Neural cell (in vitro differentiated cells): ENCODE measurements around the gene BMP8B. TPM values are rescaled to one million over a fixed set of nuclear protein-coding genes. Genes with fewer than 3 reads are reported as not detected.

Experiments
- H2AFZ ChIP-seq: fragments of 200-600, 300-800 bp; sonication (generic), shearing (Covaris generic); 2 replicates; pipeline ENCODE4 v1.6.0; 2014; ENCODE audit warnings: low read depth, mild to moderate bottlenecking, antibody characterized with exemption, low read length, moderate library complexity
- H3F3A ChIP-seq: fragments of 200-600 bp; shearing (Covaris generic); 2 replicates; pipeline ENCODE4 v1.6.1; 2016; ENCODE audit warnings: mild to moderate bottlenecking, moderate library complexity, mixed read lengths, antibody characterized with exemption, low read length; ENCODE audit not compliant: insufficient read depth, poor library complexity, severe bottlenecking
- H3K27ac ChIP-seq: fragments of 200-600, 300-800 bp; sonication (generic), shearing (Covaris generic); 2 replicates; pipeline ENCODE4 v1.5.1; 2014; ENCODE audit warnings: mild to moderate bottlenecking, low read length, moderate library complexity
- H3K27me3 ChIP-seq: fragments of 300-800, 200-600 bp; sonication (generic), shearing (Covaris generic); 2 replicates; pipeline ENCODE4 v1.6.0; 2014; ENCODE audit warnings: mild to moderate bottlenecking, low read depth, low read length, moderate library complexity; ENCODE audit not compliant: insufficient read depth
- H3K36me3 ChIP-seq: fragments of 300-800, 200-600 bp; sonication (generic), shearing (Covaris generic); 2 replicates; pipeline ENCODE4 v1.5.1; 2014; ENCODE audit warnings: mild to moderate bottlenecking, antibody characterized with exemption, low read length, moderate library complexity; ENCODE audit not compliant: insufficient read depth
- H3K4me2 ChIP-seq: fragments of 300-800, 200-600 bp; sonication (generic), shearing (Covaris generic); 2 replicates; pipeline ENCODE4 v1.6.0; 2014; ENCODE audit warnings: mild to moderate bottlenecking, low read length
- H3K4me3 ChIP-seq: fragments of 300-800, 200-600 bp; sonication (generic), shearing (Covaris generic); 2 replicates; pipeline ENCODE4 v1.5.1; 2014; ENCODE audit warnings: mild to moderate bottlenecking, low read length, moderate library complexity
- H3K79me2 ChIP-seq: fragments of 200-600 bp; shearing (Covaris generic); replicated peaks from 2 replicates; pipeline ENCODE4 v1.6.0; 2014; ENCODE audit warnings: mild to moderate bottlenecking, low read length, moderate library complexity; ENCODE audit not compliant: insufficient read depth
- H3K9ac ChIP-seq: fragments of 300-800, 200-600 bp; sonication (generic), shearing (Covaris generic); 2 replicates; pipeline ENCODE4 v1.6.1; 2016; ENCODE audit warnings: mild to moderate bottlenecking, low read length, mixed read lengths
- H3K9me2 ChIP-seq: fragments of 200-600 bp; shearing (Covaris generic); 2 replicates; pipeline ENCODE4 v1.6.1; 2016; ENCODE audit warnings: mild to moderate bottlenecking, low read length, mixed read lengths; ENCODE audit not compliant: insufficient read depth
- H3K9me3 ChIP-seq: fragments of 200-600, 300-800 bp; sonication (generic), shearing (Covaris generic); 2 replicates; pipeline ENCODE4 v1.6.1; 2016; ENCODE audit warnings: mild to moderate bottlenecking, mixed run types, low read length, moderate library complexity, mixed read lengths
- H4K20me1 ChIP-seq: fragments of 200-600 bp; shearing (Covaris generic); 2 replicates; pipeline ENCODE4 v1.6.1; 2016; ENCODE audit warnings: mild to moderate bottlenecking, mixed run types; ENCODE audit not compliant: insufficient read depth
- CTCF ChIP-seq: fragments of 450-650 bp; IDR thresholded peaks from 2 replicates; pipeline ENCODE4 v1.5.1; 2014; ENCODE audit warnings: antibody characterized with exemption, mild to moderate bottlenecking, moderate library complexity; ENCODE audit not compliant: poor library complexity, severe bottlenecking
- EP300 ChIP-seq: fragments of 450-650 bp; conservative IDR thresholded peaks from 2 replicates; pipeline ENCODE4 v1.6.1; 2014; ENCODE audit warnings: antibody characterized with exemption, mild to moderate bottlenecking, moderate library complexity; ENCODE audit not compliant: poor library complexity, severe bottlenecking
- EZH2 ChIP-seq: fragments of 200-600, 300-800 bp; shearing (Covaris generic), sonication (generic); IDR thresholded peaks from 2 replicates; pipeline ENCODE4 v1.6.1; 2014; ENCODE audit warnings: antibody characterized with exemption, low read length, borderline replicate concordance, mild to moderate bottlenecking; ENCODE audit not compliant: insufficient read depth, poor library complexity, severe bottlenecking
- MXI1 ChIP-seq: fragments of 450-650 bp; conservative IDR thresholded peaks from 2 replicates; pipeline ENCODE4 v1.6.1; 2014; ENCODE audit warnings: antibody characterized with exemption, mild to moderate bottlenecking; ENCODE audit not compliant: poor library complexity, severe bottlenecking
- POLR2AphosphoS5 ChIP-seq: IDR thresholded peaks from 2 replicates; pipeline ENCODE4 v1.6.1; 2012
- RAD21 ChIP-seq: fragments of 450-650 bp; conservative IDR thresholded peaks from 2 replicates; pipeline ENCODE4 v1.6.1; 2014; ENCODE audit warnings: antibody characterized with exemption, mild to moderate bottlenecking, moderate library complexity
- REST ChIP-seq: IDR thresholded peaks from 2 replicates; pipeline ENCODE4 v1.6.1; 2012; ENCODE audit warnings: borderline replicate concordance
- SMC3 ChIP-seq: fragments of 450-650 bp; conservative IDR thresholded peaks from 2 replicates; pipeline ENCODE4 v1.6.1; 2014; ENCODE audit warnings: antibody characterized with exemption, mild to moderate bottlenecking, moderate library complexity; ENCODE audit not compliant: poor library complexity
- TAF1 ChIP-seq: IDR thresholded peaks from 2 replicates; pipeline ENCODE4 v1.6.1; 2012; ENCODE audit warnings: low read depth
- polyA plus RNA-seq: library from polyadenylated mRNA; depleted of rRNA; stranded (reverse); fragments of >200 nt; gene quantifications from 2 replicates; pipeline ENCODE4 v1.2.3, GENCODE V29; 2014

BMP8B gene
- polyA plus RNA-seq, 1 donor from 2014 or later = 0.04 TPM

- no peak for TF ChIP-seq CTCF
Observed at GRCh38 chr1:39726600-39726999, 62.1 kb downstream of the BMP8B start (continued).

GRCh38 chr1:39722495-39722894 lies 66.2 kb downstream of the BMP8B start:
- Histone ChIP-seq H3K27me3 (peaks cover 46% of the 10 kb centered on the region), H4K20me1 (no peaks in the 10 kb centered on the region), H2AFZ (no peak overlapping the region), H3K9me2 (no peaks in the 10 kb centered on the region), H3F3A (no peaks in the 10 kb centered on the region), H3K4me2 (no peak overlapping the region), H3K9me3 (no peaks in the 10 kb centered on the region), H3K79me2 (no peaks in the 10 kb centered on the region), H3K36me3 (no peaks in the 10 kb centered on the region), H3K27ac (no peak overlapping the region), H3K9ac (no peak overlapping the region), H3K4me3 (no peak overlapping the region)
- no peak for TF ChIP-seq REST
- no peak for TF ChIP-seq MXI1
- no peak for TF ChIP-seq TAF1
- TF ChIP-seq POLR2AphosphoS5 = no peak
- TF ChIP-seq EZH2 = no peak
- no peak for TF ChIP-seq CTCF
- no peak for TF ChIP-seq RAD21
- TF ChIP-seq EP300 = no peak
- no peak for TF ChIP-seq SMC3

- Histone ChIP-seq H2AFZ (no peak overlapping the region), H3K27me3 (peaks cover 46% of the 10 kb centered on the region), H3K4me2 (no peak overlapping the region), H3K27ac (no peak overlapping the region), H3K9me2 (no peaks in the 10 kb centered on the region), H3K4me3 (no peak overlapping the region), H3K79me2 (no peaks in the 10 kb centered on the region), H3K36me3 (no peaks in the 10 kb centered on the region), H4K20me1 (no peaks in the 10 kb centered on the region), H3K9ac (no peak overlapping the region), H3K9me3 (no peaks in the 10 kb centered on the region), H3F3A (no peaks in the 10 kb centered on the region)
- no peak for TF ChIP-seq MXI1
- TF ChIP-seq POLR2AphosphoS5 = no peak
Observed at GRCh38 chr1:39721664-39722063, 67.0 kb downstream of the BMP8B start.
